ENCODE results near the gene MFSD11.
A peak's percentile ranks its signal among the peaks of the same experiment; 100 is the strongest.

Gene MFSD11

DNA sequence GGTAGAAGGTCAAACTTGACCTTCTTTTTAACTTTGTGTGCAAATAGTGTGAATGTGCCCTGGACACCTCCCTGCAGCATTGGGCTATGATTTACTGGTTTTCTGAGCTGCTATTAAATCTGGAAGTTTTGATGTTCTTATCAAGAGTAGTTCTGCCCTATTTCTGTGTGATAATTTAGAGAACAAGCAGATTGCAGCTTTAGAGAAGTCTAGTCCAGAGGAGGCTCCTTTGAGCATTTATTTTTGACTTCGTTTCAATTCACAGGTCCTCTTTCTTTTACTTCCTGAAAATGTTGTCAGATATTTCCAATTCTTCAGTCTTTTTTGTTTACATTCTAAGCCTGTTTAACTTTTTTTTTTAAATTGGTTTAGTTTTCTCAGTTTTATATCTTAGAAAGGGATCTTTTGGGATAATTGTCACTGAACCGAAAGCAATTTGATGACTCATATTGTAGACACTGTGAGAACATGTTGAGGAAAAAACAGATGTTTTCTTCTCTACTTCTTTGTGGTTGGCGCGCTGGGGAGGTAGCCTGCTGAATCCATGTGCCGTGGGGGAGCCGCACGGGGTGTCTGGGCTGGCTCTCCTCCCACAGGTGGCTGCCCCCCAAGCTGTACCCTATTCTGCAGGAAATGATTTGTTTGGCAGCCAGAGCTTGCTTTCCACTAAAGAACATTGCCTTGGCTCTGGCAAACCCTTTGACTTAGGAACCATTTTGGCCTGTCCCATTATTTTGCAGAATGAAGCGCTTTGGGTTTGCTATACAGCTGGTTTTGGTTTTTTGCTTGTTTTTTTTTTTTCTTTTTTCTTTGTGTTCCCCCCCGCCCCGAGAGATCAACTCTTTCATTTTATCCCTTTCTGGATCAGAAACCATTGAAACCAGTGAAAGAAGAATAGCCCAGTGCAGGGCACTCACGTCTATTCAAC lies 53.4 kb downstream of the MFSD11 start:
- TF ChIP-seq, protein P1, sequence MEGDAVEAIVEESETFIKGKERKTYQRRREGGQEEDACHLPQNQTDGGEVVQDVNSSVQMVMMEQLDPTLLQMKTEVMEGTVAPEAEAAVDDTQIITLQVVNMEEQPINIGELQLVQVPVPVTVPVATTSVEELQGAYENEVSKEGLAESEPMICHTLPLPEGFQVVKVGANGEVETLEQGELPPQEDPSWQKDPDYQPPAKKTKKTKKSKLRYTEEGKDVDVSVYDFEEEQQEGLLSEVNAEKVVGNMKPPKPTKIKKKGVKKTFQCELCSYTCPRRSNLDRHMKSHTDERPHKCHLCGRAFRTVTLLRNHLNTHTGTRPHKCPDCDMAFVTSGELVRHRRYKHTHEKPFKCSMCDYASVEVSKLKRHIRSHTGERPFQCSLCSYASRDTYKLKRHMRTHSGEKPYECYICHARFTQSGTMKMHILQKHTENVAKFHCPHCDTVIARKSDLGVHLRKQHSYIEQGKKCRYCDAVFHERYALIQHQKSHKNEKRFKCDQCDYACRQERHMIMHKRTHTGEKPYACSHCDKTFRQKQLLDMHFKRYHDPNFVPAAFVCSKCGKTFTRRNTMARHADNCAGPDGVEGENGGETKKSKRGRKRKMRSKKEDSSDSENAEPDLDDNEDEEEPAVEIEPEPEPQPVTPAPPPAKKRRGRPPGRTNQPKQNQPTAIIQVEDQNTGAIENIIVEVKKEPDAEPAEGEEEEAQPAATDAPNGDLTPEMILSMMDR (IDR thresholded peaks at IDR 0.05; ENCODE audit: extremely low read depth, insufficient read depth, missing control alignments) = no peak
- in situ Hi-C loops (cut with MboI; ENCODE audit: low pct_unique_long_range_greater_than_20kb, low sequenced_read_pairs, unreplicated experiment) = no loop called here
- peak; percentile 41 for DNase-seq (ENCODE audit: low spot score)

DNA sequence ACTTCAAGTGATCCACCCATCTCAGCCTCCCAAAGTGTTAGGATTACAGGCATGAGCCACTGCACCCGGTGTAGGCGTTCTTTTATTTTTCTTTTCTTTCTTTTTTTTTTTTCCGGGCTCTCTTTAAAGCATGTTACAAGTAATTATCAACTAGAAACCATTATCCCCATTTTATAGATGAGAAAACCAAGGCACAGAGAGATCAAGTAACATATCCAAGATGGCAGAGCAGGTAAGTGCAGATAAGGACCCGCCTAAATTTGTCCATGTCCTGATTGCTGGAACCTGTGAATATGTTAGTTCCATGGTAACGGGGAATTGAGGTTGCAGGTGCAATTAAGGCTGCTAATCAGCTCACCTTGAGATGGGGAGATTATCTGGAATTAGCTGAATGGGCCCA lies 54.4 kb downstream of the MFSD11 start:
- in situ Hi-C loops (cut with MboI; ENCODE audit: low pct_unique_long_range_greater_than_20kb, low sequenced_read_pairs, unreplicated experiment) = no loop called here
- TF ChIP-seq, protein P1 (IDR thresholded peaks at IDR 0.05; ENCODE audit: extremely low read depth, insufficient read depth, missing control alignments) = no peak
- DNase-seq (ENCODE audit: low spot score) = no peak

- in situ Hi-C loops (cut with MboI; ENCODE audit: low pct_unique_long_range_greater_than_20kb, low sequenced_read_pairs, unreplicated experiment) = no loop called here
- peak; percentile 39 for DNase-seq (ENCODE audit: low spot score)
- TF ChIP-seq, protein P1 (IDR thresholded peaks at IDR 0.05; ENCODE audit: extremely low read depth, insufficient read depth, missing control alignments) = peak; percentile 52
Measured at GRCh38 chr17:76793775-76794174, 55.9 kb downstream of the MFSD11 start.

GRCh38 chr17:76796081-76796480 lies 58.2 kb downstream of the MFSD11 start:
- in situ Hi-C loops (cut with MboI; ENCODE audit: low pct_unique_long_range_greater_than_20kb, low sequenced_read_pairs, unreplicated experiment) = no loop called here

DNA sequence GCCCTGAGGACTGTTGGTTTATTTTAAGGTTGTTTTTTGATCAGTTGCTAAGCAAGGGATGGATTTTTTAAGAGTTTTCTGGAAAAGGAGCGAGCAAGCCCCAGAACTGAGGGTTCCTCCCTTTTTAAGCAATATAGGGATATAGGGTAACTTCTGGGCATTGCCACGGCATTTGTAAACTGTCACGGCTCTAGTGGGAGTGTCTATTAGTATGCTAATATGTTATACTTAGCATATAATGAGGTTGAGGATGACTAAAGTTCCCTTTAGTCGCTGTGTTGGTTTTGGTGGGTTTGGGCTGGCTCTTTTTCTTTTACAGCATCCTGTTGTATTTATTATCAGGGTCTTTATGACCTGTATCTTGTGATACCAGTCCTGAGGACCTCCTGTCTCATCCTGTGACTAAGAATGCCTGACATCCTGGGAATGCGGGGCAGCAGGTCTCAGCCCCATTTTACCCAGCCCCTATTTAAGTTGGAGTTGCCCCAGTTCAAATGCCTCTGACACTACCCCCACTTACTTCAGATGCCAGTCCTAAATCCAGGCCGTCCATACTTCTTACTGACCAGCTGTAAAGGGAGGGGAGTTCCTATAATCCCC lies 59.4 kb downstream of the MFSD11 start:
- no peak for DNase-seq (ENCODE audit: low spot score)

More at GRCh38 chr17:76796081-76796480, 58.2 kb downstream of the MFSD11 start:
- DNase-seq (ENCODE audit: low spot score) = no peak
- TF ChIP-seq, protein P1 (IDR thresholded peaks at IDR 0.05; ENCODE audit: extremely low read depth, insufficient read depth, missing control alignments) = no peak

GRCh38 chr17:76801706-76802105 lies 63.8 kb downstream of the MFSD11 start:
- in situ Hi-C loops (cut with MboI; ENCODE audit: low pct_unique_long_range_greater_than_20kb, low sequenced_read_pairs, unreplicated experiment) = no loop called here
- DNase-seq (ENCODE audit: low spot score) = no peak
- TF ChIP-seq, protein P1 (IDR thresholded peaks at IDR 0.05; ENCODE audit: extremely low read depth, insufficient read depth, missing control alignments) = no peak

More for the DNA sequence above, 59.4 kb downstream of the MFSD11 start:
- TF ChIP-seq, protein P1 (IDR thresholded peaks at IDR 0.05; ENCODE audit: extremely low read depth, insufficient read depth, missing control alignments) = no peak
- in situ Hi-C loops (cut with MboI; ENCODE audit: low pct_unique_long_range_greater_than_20kb, low sequenced_read_pairs, unreplicated experiment) = no loop called here
